Fibroblast of villous mesenchyme (primary cell): Measurements from ENCODE around the gene ADCY9. TPM values are rescaled to one million over a fixed set of nuclear protein-coding genes. Genes with fewer than 3 reads are reported as not detected.

ENCODE experiments used
- DNase-seq: peaks from one replicate; pipeline ENCODE4 v3.0.0-alpha.2; 2010; ENCODE audit warnings: low read depth
- H3K4me3 ChIP-seq: 2 replicates; pipeline ENCODE4 v1.5.1; 2011; ENCODE audit warnings: low read depth, mild to moderate bottlenecking, low read length
- total RNA-seq: library from RNA; depleted of rRNA; stranded (reverse); fragments of >200 nt; gene quantifications from 2 replicates; pipeline ENCODE4 v1.2.3, GENCODE V29; 2012
- TF ChIP-seq, protein P1 (sequence below): IDR thresholded peaks from 2 replicates; pipeline ENCODE4 v1.5.1; 2012; ENCODE audit warnings: low read depth, mild to moderate bottlenecking, low read length; ENCODE audit not compliant: insufficient read depth

Gene ADCY9
- total RNA-seq, 1 donor, result 38.0 TPM

DNA sequence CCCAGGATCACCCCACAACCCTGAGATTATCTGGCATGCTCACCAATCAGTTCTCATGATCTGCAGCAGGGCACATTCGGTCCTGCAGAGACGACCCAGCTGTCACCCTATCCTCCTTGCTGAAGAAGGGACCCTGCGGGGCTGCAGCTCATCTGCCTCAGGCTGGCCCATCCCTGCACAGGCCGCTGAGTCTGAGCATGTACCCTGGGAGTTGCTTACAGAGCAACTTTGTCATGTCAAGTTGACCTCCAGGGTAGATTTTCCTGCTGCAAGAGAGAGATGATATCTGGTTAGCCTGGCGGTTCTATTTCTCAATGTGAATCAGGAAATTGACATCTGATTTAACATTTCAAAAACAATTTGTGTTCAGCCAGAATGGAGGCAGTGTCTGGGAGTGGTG lies 36.0 kb upstream of the ADCY9 start:
- H3K4me3 ChIP-seq, result no peak overlapping the region
- DNase-seq, result no peak
- TF ChIP-seq, protein P1, sequence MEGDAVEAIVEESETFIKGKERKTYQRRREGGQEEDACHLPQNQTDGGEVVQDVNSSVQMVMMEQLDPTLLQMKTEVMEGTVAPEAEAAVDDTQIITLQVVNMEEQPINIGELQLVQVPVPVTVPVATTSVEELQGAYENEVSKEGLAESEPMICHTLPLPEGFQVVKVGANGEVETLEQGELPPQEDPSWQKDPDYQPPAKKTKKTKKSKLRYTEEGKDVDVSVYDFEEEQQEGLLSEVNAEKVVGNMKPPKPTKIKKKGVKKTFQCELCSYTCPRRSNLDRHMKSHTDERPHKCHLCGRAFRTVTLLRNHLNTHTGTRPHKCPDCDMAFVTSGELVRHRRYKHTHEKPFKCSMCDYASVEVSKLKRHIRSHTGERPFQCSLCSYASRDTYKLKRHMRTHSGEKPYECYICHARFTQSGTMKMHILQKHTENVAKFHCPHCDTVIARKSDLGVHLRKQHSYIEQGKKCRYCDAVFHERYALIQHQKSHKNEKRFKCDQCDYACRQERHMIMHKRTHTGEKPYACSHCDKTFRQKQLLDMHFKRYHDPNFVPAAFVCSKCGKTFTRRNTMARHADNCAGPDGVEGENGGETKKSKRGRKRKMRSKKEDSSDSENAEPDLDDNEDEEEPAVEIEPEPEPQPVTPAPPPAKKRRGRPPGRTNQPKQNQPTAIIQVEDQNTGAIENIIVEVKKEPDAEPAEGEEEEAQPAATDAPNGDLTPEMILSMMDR, result no peak

DNA sequence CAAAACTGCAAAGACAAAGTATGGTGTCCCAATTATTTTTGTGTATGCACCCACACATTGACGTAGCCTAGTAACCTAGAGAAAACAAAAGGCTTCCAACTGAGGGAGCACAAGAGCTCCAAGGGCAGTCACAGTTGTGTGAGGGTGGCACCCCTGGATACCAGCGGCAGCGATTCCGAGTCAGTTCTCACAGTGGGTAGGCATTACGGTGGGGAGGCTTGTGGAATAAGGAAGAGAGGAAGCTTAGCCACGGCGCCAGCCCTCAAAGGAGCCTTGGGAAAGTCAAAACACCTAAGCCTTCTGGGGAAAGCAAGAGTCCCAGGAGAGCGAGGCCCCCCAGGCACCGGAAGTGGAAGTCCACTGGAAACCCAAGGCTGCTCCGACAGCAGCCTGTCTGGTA lies 31.0 kb upstream of the ADCY9 start:
- H3K4me3 ChIP-seq, result no peak overlapping the region
- DNase-seq, result no peak
- TF ChIP-seq, protein P1, result no peak

DNA sequence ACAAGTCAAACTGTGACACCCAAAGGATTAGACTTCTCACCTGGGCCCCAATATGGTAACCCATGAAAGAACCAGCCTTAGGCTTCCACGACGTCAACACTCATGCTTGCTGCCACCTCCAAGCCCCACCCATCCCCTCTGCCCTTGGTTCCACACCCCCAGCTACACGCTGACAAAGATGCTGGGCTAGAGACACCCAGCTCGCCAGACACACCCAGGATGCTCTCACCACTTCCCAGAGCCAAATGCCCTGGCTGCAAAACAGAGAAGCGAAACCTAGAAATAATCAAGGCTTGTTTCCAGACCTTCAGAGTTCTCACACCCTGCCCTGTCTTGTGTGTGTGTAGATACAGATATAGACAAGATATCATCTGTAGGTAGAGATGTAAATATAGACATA lies 26.0 kb upstream of the ADCY9 start:
- TF ChIP-seq, protein P1, result no peak
- no peak overlapping the region for H3K4me3 ChIP-seq
- no peak for DNase-seq

DNA sequence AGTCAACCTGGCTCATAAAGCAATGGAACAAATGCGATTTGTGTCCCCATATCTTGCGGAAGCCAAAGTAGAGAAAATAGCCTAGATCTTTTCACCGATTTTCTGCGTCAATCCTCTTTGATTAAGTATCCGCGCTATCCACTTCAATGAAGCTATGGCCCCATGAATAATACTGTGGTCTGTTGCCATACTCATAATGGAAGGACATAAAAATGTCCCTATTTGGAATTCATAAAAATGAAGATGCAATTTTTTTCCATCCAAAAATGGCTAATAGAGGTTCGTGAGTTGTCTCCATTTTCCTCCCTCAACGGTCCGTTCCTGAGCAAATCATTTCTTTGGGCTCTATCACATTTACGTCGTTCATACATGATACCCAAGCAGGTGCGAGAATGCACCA lies 25.4 kb upstream of the ADCY9 start:
- H3K4me3 ChIP-seq, result no peak overlapping the region
- TF ChIP-seq, protein P1, result no peak
- no peak for DNase-seq

DNA sequence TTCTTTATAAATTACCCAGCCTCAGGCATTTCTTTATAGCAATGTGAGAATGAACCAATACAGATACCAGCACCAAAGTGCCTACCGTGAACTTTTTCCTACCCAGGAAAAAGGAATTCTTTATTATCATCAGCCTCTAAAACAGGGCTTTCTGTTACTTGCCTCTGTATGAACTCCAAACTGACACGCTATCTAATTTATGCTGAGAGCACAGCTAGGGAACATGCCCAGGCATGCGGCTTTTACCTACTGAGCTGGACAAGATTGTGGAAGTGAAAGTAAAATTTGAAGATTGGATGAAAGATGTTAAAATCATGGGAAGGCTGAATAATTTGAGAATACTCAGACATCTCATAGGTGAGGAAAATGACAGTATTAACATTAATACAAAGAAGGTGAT lies 24.4 kb upstream of the ADCY9 start:
- TF ChIP-seq, protein P1, result no peak
- H3K4me3 ChIP-seq, result no peak overlapping the region
- DNase-seq, result peak; percentile 69

DNA sequence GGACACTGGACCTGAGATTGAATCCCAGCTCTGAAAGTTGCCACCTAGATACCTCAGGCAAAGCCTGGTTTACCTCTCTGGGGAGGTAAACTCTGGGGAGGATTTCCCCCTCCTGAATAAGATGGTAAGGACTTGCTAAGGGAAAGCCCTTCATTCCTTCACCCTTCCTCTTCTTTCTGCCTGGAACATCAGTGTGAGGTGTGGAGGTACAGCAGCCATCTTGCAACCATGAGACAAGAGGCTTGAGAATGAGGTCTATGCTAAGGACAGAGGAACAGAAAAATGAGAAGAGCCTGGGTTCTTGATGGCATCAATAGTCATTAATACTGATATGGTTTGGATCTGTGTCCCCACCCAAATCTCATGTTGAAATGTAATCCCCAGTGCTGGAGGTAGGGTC lies 23.7 kb upstream of the ADCY9 start:
- no peak for DNase-seq
- TF ChIP-seq, protein P1, result no peak
- H3K4me3 ChIP-seq, result no peak overlapping the region

DNA sequence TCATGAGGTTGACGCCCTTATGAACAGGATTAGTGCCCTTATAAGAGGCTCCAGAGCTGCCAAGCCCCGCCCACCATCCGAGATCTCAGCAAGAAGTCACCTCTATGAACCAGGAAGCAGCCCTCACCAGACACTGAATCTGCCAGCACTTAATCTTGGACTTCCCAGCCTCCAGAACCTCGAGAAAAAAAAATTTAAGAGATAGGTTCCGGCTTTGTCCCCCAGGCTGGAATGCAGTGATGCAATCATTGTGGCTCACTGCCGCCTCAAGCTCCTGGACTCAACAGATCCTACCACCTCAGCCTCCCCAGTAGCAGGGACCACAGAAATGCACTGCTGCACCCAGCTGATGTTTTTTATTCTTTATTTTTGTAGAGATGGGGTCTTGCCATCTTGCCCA lies 22.5 kb upstream of the ADCY9 start:
- DNase-seq, result no peak
- H3K4me3 ChIP-seq, result no peak overlapping the region
- TF ChIP-seq, protein P1, result no peak
